ENCODE results near the gene SAMMSON. TPM values are rescaled to one million over a fixed set of nuclear protein-coding genes. Genes with fewer than 3 reads are reported as not detected.

SAMMSON gene
- total and polyA plus RNA-seq, 2 experiments from 2014 or later: not detected

GRCh38 chr3:70072754-70073153 lies 73.2 kb downstream of the SAMMSON start (continued):
- TF ChIP-seq, protein P1, sequence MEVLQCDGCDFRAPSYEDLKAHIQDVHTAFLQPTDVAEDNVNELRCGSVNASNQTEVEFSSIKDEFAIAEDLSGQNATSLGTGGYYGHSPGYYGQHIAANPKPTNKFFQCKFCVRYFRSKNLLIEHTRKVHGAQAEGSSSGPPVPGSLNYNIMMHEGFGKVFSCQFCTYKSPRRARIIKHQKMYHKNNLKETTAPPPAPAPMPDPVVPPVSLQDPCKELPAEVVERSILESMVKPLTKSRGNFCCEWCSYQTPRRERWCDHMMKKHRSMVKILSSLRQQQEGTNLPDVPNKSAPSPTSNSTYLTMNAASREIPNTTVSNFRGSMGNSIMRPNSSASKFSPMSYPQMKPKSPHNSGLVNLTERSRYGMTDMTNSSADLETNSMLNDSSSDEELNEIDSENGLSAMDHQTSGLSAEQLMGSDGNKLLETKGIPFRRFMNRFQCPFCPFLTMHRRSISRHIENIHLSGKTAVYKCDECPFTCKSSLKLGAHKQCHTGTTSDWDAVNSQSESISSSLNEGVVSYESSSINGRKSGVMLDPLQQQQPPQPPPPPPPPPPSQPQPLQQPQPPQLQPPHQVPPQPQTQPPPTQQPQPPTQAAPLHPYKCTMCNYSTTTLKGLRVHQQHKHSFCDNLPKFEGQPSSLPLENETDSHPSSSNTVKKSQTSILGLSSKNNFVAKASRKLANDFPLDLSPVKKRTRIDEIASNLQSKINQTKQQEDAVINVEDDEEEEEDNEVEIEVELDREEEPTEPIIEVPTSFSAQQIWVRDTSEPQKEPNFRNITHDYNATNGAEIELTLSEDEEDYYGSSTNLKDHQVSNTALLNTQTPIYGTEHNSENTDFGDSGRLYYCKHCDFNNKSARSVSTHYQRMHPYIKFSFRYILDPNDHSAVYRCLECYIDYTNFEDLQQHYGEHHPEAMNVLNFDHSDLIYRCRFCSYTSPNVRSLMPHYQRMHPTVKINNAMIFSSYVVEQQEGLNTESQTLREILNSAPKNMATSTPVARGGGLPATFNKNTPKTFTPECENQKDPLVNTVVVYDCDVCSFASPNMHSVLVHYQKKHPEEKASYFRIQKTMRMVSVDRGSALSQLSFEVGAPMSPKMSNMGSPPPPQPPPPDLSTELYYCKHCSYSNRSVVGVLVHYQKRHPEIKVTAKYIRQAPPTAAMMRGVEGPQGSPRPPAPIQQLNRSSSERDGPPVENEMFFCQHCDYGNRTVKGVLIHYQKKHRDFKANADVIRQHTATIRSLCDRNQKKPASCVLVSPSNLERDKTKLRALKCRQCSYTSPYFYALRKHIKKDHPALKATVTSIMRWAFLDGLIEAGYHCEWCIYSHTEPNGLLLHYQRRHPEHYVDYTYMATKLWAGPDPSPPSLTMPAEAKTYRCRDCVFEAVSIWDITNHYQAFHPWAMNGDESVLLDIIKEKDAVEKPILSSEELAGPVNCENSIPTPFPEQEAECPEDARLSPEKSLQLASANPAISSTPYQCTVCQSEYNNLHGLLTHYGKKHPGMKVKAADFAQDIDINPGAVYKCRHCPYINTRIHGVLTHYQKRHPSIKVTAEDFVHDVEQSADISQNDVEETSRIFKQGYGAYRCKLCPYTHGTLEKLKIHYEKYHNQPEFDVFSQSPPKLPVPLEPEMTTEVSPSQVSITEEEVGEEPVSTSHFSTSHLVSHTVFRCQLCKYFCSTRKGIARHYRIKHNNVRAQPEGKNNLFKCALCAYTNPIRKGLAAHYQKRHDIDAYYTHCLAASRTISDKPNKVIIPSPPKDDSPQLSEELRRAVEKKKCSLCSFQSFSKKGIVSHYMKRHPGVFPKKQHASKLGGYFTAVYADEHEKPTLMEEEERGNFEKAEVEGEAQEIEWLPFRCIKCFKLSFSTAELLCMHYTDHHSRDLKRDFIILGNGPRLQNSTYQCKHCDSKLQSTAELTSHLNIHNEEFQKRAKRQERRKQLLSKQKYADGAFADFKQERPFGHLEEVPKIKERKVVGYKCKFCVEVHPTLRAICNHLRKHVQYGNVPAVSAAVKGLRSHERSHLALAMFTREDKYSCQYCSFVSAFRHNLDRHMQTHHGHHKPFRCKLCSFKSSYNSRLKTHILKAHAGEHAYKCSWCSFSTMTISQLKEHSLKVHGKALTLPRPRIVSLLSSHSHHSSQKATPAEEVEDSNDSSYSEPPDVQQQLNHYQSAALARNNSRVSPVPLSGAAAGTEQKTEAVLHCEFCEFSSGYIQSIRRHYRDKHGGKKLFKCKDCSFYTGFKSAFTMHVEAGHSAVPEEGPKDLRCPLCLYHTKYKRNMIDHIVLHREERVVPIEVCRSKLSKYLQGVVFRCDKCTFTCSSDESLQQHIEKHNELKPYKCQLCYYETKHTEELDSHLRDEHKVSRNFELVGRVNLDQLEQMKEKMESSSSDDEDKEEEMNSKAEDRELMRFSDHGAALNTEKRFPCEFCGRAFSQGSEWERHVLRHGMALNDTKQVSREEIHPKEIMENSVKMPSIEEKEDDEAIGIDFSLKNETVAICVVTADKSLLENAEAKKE (CRISPR knock-in tag; IDR thresholded peaks at IDR 0.05): no peak
- no peak for TF ChIP-seq NANOG (IDR thresholded peaks at IDR 0.05; ENCODE audit: borderline replicate concordance)
- TF ChIP-seq, protein P2, sequence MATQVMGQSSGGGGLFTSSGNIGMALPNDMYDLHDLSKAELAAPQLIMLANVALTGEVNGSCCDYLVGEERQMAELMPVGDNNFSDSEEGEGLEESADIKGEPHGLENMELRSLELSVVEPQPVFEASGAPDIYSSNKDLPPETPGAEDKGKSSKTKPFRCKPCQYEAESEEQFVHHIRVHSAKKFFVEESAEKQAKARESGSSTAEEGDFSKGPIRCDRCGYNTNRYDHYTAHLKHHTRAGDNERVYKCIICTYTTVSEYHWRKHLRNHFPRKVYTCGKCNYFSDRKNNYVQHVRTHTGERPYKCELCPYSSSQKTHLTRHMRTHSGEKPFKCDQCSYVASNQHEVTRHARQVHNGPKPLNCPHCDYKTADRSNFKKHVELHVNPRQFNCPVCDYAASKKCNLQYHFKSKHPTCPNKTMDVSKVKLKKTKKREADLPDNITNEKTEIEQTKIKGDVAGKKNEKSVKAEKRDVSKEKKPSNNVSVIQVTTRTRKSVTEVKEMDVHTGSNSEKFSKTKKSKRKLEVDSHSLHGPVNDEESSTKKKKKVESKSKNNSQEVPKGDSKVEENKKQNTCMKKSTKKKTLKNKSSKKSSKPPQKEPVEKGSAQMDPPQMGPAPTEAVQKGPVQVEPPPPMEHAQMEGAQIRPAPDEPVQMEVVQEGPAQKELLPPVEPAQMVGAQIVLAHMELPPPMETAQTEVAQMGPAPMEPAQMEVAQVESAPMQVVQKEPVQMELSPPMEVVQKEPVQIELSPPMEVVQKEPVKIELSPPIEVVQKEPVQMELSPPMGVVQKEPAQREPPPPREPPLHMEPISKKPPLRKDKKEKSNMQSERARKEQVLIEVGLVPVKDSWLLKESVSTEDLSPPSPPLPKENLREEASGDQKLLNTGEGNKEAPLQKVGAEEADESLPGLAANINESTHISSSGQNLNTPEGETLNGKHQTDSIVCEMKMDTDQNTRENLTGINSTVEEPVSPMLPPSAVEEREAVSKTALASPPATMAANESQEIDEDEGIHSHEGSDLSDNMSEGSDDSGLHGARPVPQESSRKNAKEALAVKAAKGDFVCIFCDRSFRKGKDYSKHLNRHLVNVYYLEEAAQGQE (IDR thresholded peaks at IDR 0.05; ENCODE audit: unreplicated experiment): no peak
- TF ChIP-seq EZH2phosphoT487 (IDR thresholded peaks at IDR 0.05; ENCODE audit: unreplicated experiment): no peak

GRCh38 chr3:70075101-70075500 lies 75.6 kb downstream of the SAMMSON start:
- peaks cover 14% of the 10 kb centered on the region; the same call in 2 of the 3 replicates for H3K9me3 Mint-ChIP-seq
- peaks cover 15% of the 10 kb centered on the region; the same call in 2 of the 3 replicates for H3K36me3 Mint-ChIP-seq (ENCODE audit: low read depth)
- no peak for DNase-seq (ENCODE audit: low spot score)
- peaks cover 2% of the 10 kb centered on the region for H3K27me3 Mint-ChIP-seq (ENCODE audit: insufficient read depth, low read depth, poor library complexity)
- H3K27ac Mint-ChIP-seq: 0 out of 2 replicates have a peak overlapping the region, but pooled peaks have one; percentile 8
- H3K4me1 Mint-ChIP-seq: peaks cover 37% of the 10 kb centered on the region
- Histone ChIP-seq H3F3A (replicated peaks; ENCODE audit: low read depth) (no peaks in the 10 kb centered on the region), H3K4me2 (no peak overlapping the region), H3K9me2 (ENCODE audit: insufficient read depth) (no peaks in the 10 kb centered on the region), H3K27me3 (ENCODE audit: insufficient read depth) (no peaks in the 10 kb centered on the region), H2AFZ (no peak overlapping the region), H3K79me2 (replicated peaks; ENCODE audit: insufficient read depth) (no peaks in the 10 kb centered on the region), H3K36me3 (ENCODE audit: insufficient read depth) (no peaks in the 10 kb centered on the region), H4K20me1 (replicated peaks; ENCODE audit: insufficient read depth) (no peaks in the 10 kb centered on the region), H3K4me1 (ENCODE audit: insufficient read depth) (peaks cover 37% of the 10 kb centered on the region), H3K4me3 (no peak overlapping the region), H3K27ac (ENCODE audit: low read depth) (no peak overlapping the region)
- H3K4me3 Mint-ChIP-seq: no peak overlapping the region
- TF ChIP-seq, protein P1 (CRISPR knock-in tag; IDR thresholded peaks at IDR 0.05): no peak
- TF ChIP-seq POLR2AphosphoS5 (IDR thresholded peaks at IDR 0.05; ENCODE audit: low read depth): no peak
- no peak for ATAC-seq

Data from GM23338 (cell line).